GM18870 (cell line): ENCODE data around the gene ERBB2.
"Not testable (repeated sequence)": the region's sequence is repeated elsewhere in the genome, so short reads cannot be mapped to it uniquely, and the experiment has no call there.

Experiments used
- ATAC-seq: cut with Tn5 transposase; IDR thresholded peaks from one replicate; pipeline ENCODE4 v1.9.1; 2021; ENCODE audit warnings: moderate library complexity; ENCODE audit not compliant: unreplicated experiment

ERBB2 gene

GRCh38 chr17:39702901-39703893, 3.3 kb downstream of the ERBB2 start:
- no peak for ATAC-seq

- no peak for ATAC-seq
Measured at GRCh38 chr17:39703913-39704312, 4.0 kb downstream of the ERBB2 start.

GRCh38 chr17:39704821-39705551, 5.1 kb downstream of the ERBB2 start:
- no peak for ATAC-seq

- ATAC-seq: no peak
Measured at GRCh38 chr17:39705786-39706348, 6.0 kb downstream of the ERBB2 start.

- no peak for ATAC-seq
Measured at GRCh38 chr17:39706383-39706782, 6.5 kb downstream of the ERBB2 start.

- ATAC-seq: no peak
Measured at GRCh38 chr17:39706921-39707337, 7.1 kb downstream of the ERBB2 start.

GRCh38 chr17:39709319-39709997, 9.6 kb downstream of the ERBB2 start:
- no peak for ATAC-seq

- ATAC-seq: no peak
Measured at GRCh38 chr17:39709998-39710964, 10.4 kb downstream of the ERBB2 start.

GRCh38 chr17:39711071-39711470, 11.2 kb downstream of the ERBB2 start:
- ATAC-seq: not testable (repeated sequence)

GRCh38 chr17:39711851-39712250, 12.0 kb downstream of the ERBB2 start:
- no peak for ATAC-seq

GRCh38 chr17:39714234-39714633, 14.4 kb downstream of the ERBB2 start:
- no peak for ATAC-seq

- ATAC-seq: no peak
Measured at GRCh38 chr17:39715375-39716072, 15.7 kb downstream of the ERBB2 start.

GRCh38 chr17:39716073-39716818, 16.4 kb downstream of the ERBB2 start:
- no peak for ATAC-seq

- ATAC-seq: no peak
Measured at GRCh38 chr17:39716879-39717536, 17.1 kb downstream of the ERBB2 start.

- no peak for ATAC-seq
Measured at GRCh38 chr17:39717660-39718059, 17.8 kb downstream of the ERBB2 start.

GRCh38 chr17:39719563-39720355, 19.9 kb downstream of the ERBB2 start:
- no peak for ATAC-seq

GRCh38 chr17:39722104-39722503, 22.2 kb downstream of the ERBB2 start:
- no peak for ATAC-seq
